HG03045 (cell line): ENCODE results near the gene WASF2.
"Not testable (repeated sequence)": the region's sequence is repeated elsewhere in the genome, so short reads cannot be mapped to it uniquely, and the experiment has no call there.

Experiments used
- ATAC-seq: cut with Tn5 transposase; IDR thresholded peaks from one replicate; pipeline ENCODE4 v1.9.1; 2021; ENCODE audit warnings: mild to moderate bottlenecking, moderate library complexity; ENCODE audit not compliant: unreplicated experiment

Gene WASF2

DNA sequence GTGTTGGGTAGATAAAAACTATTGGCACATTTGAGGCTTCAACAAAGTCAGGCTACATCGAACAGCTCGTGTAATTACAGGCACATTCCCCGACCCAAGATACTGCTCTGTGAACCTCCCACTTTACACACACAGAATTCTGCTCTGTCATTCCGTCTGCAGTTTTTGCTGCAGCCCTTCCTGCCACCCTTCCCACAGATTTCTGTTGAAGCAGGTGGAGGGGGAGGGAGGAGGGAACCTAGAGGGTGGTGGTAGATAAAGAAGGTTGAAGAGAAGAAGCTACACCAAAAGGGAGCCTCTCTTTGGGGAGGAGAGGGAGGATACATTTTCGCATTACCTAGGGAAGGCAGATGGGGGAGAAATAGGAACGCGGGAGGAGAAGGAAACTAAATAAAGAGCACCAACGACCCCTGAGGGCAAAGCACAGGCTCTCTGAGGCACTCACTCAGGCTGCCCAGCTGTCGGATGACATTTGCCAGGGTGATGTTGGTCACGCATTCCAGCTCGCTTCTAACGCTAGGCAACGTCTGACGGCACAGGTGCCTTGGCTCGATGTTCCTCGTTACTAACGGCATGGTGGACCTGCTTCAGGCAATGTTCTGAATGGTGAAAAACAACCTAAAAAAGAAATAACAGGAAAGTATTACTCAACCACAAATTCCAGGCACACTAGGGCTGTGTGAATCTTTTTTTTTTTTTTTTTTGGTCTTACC, 61.5 kb downstream of the WASF2 start:
- ATAC-seq: no peak

DNA sequence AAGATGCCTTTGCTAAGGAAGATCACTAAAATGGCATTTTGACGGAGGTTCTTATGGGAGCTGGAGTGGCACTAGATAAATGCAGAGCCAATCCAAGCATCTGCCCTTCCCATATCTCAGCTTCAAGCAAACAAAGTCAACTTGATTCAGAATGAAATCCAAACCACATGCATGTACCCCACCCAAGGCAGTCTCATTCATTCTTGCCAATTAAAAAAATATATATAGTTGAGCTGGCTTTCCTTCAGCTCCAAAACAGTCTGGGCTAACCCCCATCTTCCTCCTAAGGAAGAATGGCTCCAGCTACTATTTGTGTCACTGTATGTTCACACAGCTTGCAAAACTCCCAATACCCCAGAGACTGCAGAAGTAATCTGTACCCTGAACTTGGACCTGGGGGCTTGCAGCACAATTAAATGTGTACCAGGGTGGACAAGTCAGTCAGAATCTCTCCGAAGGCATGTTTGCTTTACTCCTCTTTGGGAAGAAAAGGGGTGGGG, 62.1 kb downstream of the WASF2 start:
- ATAC-seq: no peak

DNA sequence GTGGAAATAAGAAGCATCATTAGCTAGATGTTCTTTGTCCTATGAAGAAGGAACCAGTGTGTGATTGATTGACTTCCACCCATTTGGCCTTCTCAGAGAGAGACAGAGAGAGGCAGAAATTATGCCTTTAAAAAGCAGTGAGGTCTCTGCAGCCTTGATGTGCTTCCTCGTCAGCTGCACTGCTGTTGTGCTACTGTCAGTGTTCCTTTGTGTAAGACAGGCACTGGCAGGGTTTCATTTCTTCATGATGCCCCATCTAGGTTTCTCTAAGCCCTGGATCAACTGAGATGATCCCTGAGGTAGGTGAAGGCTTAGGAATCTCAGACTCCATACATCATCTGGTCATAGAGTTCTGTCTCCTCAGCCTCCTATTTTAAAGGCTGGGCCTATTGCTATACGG, 62.6 kb downstream of the WASF2 start:
- no peak for ATAC-seq

DNA sequence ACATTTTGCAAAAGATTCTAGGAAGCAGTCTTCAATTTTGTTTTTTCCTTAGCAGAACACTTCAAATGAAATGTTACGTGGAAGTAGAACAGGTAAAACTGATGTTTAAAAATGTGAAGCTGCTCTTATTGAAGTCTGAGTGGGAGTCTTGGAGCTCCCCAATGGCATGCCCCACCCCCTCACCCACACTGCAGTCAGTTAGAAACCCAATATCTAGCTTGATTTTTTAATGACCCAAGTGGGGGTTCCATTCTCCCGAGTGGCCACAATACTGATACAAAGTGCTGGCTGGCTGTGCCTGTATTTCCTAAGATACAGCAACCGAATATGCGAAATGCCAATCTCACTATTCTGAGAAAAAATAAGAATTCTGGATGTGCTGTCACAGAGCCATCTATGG, 66.3 kb downstream of the WASF2 start:
- no peak for ATAC-seq

GRCh38 chr1:27418326-27419185, 71.4 kb downstream of the WASF2 start:
- ATAC-seq: peak; percentile 73

DNA sequence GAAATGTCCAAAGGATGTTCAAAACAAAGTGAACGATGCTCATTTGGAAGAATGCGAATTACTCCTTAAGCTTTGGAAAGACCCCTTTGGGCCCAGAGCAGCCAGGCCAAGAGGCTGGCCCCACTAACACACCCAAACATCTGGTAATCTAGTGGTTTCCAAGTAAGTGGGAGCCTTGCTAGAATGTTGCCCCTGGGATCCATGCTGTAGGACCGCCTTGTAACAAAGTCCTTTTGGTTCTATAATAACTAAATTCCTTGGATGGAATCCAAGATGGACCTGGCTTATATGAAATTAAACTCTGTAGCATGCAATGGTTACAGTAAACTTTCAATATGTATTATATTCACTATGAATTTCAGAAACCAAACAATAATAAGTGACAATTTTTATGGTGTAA, 72.3 kb downstream of the WASF2 start:
- ATAC-seq: no peak

DNA sequence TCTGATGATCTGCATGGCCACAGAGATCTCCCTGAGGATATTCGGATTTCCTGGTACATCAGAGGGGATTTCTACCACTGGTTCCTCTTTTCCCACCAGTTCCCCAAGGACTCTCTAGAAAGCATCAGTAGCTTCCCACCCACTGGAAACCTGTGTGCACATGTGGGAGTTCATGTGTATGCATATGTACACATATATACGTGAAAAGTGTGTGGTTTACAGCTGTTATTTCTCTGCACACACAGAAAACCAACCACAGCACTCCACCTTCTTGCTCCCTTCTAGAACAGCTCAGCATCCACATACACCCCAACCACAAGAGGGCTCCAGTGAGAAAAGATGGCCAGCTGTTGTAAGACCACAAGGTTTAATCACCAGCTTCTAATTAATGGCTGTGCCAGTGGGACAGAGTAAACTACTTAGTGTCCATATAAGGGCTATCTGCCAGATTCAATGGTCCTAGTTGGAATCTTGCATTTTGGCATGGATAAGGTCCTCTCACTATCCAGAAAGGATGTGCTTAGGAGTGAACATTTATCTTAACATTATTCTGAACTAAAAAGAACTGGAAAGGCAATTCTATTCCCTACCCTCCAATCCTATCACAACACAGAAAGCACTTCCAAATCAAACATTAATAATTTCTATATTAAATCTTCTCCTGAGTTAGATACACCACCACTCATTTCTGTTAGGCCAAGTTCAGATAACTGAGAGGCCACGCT, 73.4 kb downstream of the WASF2 start:
- ATAC-seq: no peak

DNA sequence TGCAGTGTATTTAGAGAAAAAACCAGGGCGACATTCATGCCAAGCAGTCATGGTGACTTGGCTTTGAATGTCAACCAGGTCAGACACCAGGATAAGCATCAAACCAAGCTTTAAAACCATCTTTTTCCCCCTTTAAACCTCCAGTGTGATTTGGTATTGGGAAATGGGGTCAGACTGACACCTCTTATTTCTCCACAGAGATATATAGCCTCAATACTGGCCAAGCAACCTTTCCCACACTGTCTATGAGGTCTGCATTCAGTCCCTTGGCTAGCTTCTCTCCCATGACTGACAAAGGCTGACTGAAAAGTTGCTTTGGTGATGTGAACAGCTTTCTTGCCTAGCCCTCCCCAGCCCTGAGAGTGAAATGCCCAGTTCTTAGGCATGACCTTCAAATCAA, 75.9 kb downstream of the WASF2 start:
- no peak for ATAC-seq

- no peak for ATAC-seq
Measured at GRCh38 chr1:27413004-27413403, 77.0 kb downstream of the WASF2 start.

DNA sequence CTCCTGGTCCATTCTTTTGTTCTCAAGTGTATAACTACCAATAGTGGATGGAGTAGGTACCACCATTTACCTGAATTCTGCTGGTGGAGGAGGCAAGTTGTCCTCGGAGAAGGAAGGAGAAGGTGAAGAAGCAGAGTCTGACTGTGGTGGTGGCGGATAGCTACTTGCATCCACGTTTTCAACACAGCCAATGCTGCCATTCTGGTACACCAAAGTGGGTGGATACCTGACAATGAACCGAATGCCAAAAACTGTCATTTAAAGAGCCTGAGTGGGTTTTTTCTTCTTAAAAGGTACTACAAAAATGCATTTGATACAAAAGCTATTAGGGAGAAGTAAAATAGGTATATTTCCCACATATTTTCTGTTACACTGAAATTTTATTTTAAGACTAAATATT, 77.5 kb downstream of the WASF2 start:
- no peak for ATAC-seq

DNA sequence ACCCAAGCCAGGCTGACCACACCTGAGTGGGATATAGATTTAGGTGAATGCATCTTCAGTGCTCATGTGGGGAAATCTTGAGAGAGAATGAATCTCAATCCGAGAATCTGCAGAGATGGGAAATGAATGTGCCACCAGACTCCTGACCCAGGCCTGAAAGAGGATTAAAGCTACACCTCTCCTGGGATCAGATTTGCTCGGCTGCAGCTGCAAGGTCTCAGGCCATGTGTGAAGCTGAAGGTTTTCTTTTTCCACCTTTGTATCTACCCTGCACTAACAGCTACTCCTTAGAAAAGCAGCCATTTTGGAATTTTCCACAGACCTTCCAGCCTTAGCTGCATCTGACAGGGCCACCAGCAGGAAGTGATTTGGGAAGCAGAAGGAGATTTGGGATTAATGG, 79.3 kb downstream of the WASF2 start:
- no peak for ATAC-seq

- no peak for ATAC-seq
Measured at GRCh38 chr1:27409669-27410068, 80.3 kb downstream of the WASF2 start.

GRCh38 chr1:27408151-27408550, 81.8 kb downstream of the WASF2 start:
- no peak for ATAC-seq

DNA sequence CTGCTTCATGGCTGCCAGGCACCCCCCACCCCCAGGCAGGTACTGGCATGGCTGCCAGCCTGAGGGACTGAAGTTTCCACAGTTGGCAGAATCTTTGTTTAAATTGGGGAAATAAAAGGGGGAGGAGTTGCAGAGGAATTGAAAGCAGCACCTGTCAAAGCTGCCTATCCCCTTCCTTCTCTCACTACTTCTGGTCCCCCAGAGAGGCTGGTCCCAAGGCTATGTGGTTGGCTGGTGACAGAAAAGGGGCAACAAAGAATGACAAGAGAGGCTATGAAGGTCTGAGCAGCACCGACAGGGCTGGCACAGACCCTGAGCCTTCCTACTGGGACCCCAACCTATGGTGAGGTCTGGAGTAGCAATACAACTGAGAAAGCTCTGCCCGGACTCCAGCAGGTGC, 83.2 kb downstream of the WASF2 start:
- ATAC-seq: not testable (repeated sequence)

DNA sequence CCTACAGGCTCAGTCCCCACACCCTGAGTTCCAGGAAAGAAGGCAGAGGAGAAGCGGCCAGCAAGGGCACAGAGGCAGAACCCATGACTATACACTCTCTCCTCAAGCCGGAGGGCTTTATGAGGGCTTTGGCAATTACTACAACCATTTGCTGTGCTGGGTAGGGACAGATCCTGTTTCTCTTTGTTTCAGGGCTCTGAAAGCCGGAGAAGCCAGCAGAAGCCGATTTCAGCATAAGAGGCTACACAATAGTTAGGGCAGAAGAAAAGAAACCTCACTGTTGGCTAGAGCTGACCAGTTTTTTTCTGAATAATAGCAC, 83.6 kb downstream of the WASF2 start:
- no peak for ATAC-seq

GRCh38 chr1:27405598-27406361, 84.2 kb downstream of the WASF2 start:
- not testable (repeated sequence) for ATAC-seq

DNA sequence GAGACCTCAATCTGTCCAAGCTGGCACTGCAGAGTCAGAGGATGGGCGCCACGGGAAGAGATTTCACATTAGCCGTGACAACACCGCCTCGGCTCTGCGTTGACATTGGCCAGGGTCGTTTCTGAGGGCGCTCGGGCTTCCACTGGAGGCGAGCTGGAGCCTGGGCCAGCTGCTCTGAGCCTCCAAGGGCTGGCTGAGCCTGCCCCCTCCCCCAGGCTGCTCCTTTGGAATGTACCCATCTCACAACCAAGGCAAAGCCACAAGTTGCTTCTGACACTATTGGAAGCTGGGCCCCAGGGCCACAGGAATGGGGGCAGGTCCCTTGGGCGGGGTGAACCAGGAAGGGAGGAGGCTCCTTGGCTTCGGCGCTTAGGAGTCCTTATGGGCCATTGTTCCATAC, 84.9 kb downstream of the WASF2 start:
- no peak for ATAC-seq

GRCh38 chr1:27403931-27404330, 86.0 kb downstream of the WASF2 start:
- ATAC-seq: no peak

DNA sequence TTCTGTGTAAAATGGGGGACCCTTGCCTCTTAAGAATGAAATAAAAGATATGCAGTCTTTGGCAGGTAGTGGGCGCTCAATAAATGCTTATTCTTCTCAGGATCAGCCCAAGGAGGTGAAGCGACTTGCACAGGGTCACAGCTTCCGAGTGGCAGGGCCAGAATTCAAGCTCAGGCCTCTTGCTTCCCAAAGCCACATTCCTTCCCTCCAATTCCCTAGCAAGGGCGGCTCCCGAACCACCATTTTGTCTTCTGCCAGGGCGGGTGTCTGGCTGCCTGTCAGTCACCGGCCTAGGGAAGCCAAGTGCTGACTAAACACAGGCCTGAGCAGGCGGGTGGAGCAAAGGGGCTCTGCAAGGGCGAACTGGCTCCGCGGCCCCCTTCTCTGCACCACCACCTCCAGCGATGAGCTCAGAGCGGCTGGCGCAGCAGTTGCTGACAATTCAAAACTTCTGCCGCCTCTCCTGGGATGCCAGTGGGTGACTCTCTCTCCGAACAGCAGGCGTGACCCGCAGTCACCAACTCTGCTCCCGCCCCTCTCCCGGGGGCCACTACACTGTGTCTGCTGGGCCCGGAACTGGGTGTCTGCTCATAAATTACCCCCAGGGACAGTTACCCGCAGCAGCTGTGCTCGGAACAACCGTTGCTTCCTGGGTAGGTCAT, 86.8 kb downstream of the WASF2 start:
- no peak for ATAC-seq

- ATAC-seq: no peak
Measured at GRCh38 chr1:27402349-27402754, 87.6 kb downstream of the WASF2 start.
